Mesothelial cell of epicardium (in vitro differentiated cells): Measurements from ENCODE around the gene FBXW12. TPM values are rescaled to one million over a fixed set of nuclear protein-coding genes. Genes with fewer than 3 reads are reported as not detected.

Source experiments
- DNase-seq, 2 experiments: peaks; one replicate each; pipeline ENCODE4 v3.0.0; 2021; ENCODE audit warnings: low spot score in 2 of 2; ENCODE audit not compliant: unreplicated experiment in 2 of 2
- H3K27ac Mint-ChIP-seq: 2 replicates; pipeline ENCODE4 v1.8.0; 2021; ENCODE audit warnings: mixed read lengths
- H3K27me3 Mint-ChIP-seq: 2 replicates; pipeline ENCODE4 v1.8.0; 2021; ENCODE audit warnings: low read depth, mixed read lengths
- H3K36me3 Mint-ChIP-seq: 2 replicates; pipeline ENCODE4 v1.8.0; 2021; ENCODE audit warnings: mixed read lengths
- H3K4me1 Mint-ChIP-seq: 2 replicates; pipeline ENCODE4 v1.8.0; 2021; ENCODE audit warnings: mixed read lengths
- H3K4me3 Mint-ChIP-seq: 2 replicates; pipeline ENCODE4 v1.8.0; 2021; ENCODE audit warnings: mild to moderate bottlenecking, moderate library complexity, mixed read lengths
- H3K9me3 Mint-ChIP-seq: 2 replicates; pipeline ENCODE4 v1.8.0; 2021; ENCODE audit warnings: mixed read lengths
- total RNA-seq: library from RNA; stranded (reverse); gene quantifications from 3 replicates; pipeline ENCODE4 v1.2.1, GENCODE V29; 2021
- TF ChIP-seq, protein P1 (sequence below): fragments of 200-600 bp; sonication (generic); IDR thresholded peaks from one replicate; pipeline ENCODE4 v1.5.0; 2021; ENCODE audit warnings: antibody characterized with exemption; ENCODE audit not compliant: unreplicated experiment

FBXW12 gene
- total RNA-seq, 1 donor from 2014 or later: 0.47 TPM

GRCh38 chr3:48426401-48426909 is 54.4 kb downstream of the FBXW12 start:
- peak overlapping the region; percentile 62 for H3K27ac Mint-ChIP-seq
- H3K36me3 Mint-ChIP-seq: peaks cover 2% of the 10 kb centered on the region
- no peaks in the 10 kb centered on the region for H3K9me3 Mint-ChIP-seq
- TF ChIP-seq, protein P1, sequence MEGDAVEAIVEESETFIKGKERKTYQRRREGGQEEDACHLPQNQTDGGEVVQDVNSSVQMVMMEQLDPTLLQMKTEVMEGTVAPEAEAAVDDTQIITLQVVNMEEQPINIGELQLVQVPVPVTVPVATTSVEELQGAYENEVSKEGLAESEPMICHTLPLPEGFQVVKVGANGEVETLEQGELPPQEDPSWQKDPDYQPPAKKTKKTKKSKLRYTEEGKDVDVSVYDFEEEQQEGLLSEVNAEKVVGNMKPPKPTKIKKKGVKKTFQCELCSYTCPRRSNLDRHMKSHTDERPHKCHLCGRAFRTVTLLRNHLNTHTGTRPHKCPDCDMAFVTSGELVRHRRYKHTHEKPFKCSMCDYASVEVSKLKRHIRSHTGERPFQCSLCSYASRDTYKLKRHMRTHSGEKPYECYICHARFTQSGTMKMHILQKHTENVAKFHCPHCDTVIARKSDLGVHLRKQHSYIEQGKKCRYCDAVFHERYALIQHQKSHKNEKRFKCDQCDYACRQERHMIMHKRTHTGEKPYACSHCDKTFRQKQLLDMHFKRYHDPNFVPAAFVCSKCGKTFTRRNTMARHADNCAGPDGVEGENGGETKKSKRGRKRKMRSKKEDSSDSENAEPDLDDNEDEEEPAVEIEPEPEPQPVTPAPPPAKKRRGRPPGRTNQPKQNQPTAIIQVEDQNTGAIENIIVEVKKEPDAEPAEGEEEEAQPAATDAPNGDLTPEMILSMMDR: no peak
- H3K4me3 Mint-ChIP-seq: no peak overlapping the region
- peaks cover 52% of the 10 kb centered on the region for H3K4me1 Mint-ChIP-seq
- no peaks in the 10 kb centered on the region for H3K27me3 Mint-ChIP-seq
- DNase-seq: no peak

- no peaks in the 10 kb centered on the region for H3K27me3 Mint-ChIP-seq
- H3K9me3 Mint-ChIP-seq: no peaks in the 10 kb centered on the region
- H3K36me3 Mint-ChIP-seq: peaks cover 2% of the 10 kb centered on the region
- TF ChIP-seq, protein P1: no peak
- no peak for DNase-seq
- H3K4me3 Mint-ChIP-seq: peak overlapping the region; percentile 74
- H3K4me1 Mint-ChIP-seq: peaks cover 56% of the 10 kb centered on the region
- peak overlapping the region; percentile 77 for H3K27ac Mint-ChIP-seq
These were observed 55.1 kb downstream of the FBXW12 start for GRCh38 chr3:48426944-48427629.

- H3K36me3 Mint-ChIP-seq: peaks cover 2% of the 10 kb centered on the region
- H3K27me3 Mint-ChIP-seq: no peaks in the 10 kb centered on the region
- no peaks in the 10 kb centered on the region for H3K9me3 Mint-ChIP-seq
- DNase-seq: no peak
- peaks cover 58% of the 10 kb centered on the region for H3K4me1 Mint-ChIP-seq
- peak overlapping the region; percentile 74 for H3K4me3 Mint-ChIP-seq
- H3K27ac Mint-ChIP-seq: peak overlapping the region; percentile 77
- TF ChIP-seq, protein P1: no peak
These were observed 55.6 kb downstream of the FBXW12 start for GRCh38 chr3:48427630-48427962.

DNA sequence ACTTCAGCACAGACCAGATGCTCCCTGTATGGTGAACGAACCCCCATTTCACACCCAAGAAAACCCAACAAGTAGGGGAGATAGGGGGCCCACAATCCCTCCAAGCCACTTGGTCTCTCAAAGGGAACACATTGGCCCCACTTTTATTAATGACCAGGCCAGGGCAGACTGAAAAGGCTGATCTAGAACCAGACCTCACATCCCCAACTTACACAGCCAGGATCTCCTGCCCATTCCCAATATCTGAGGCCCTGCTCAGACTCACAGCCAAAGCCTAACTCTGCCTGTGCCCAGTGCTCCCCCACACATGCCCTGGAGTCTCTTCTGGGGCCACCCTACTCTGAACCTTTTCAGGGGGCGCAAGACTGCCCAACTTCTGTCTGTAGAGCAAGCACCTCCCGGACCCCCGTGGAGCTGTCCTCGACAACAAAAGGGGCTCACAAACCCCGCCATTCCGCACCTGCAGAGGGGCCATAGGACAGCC is 56.1 kb downstream of the FBXW12 start:
- Mint-ChIP-seq H3K27ac (peak overlapping the region; percentile 77), H3K4me3 (peak overlapping the region; percentile 74), H3K36me3 (peaks cover 2% of the 10 kb centered on the region), H3K27me3 (no peaks in the 10 kb centered on the region), H3K9me3 (no peaks in the 10 kb centered on the region), H3K4me1 (peaks cover 63% of the 10 kb centered on the region)
- TF ChIP-seq, protein P1: no peak
- no peak for DNase-seq

- Mint-ChIP-seq H3K27ac (peak overlapping the region; percentile 77), H3K27me3 (no peaks in the 10 kb centered on the region), H3K4me3 (peak overlapping the region; percentile 74), H3K4me1 (peaks cover 67% of the 10 kb centered on the region), H3K9me3 (no peaks in the 10 kb centered on the region), H3K36me3 (peaks cover 2% of the 10 kb centered on the region)
- peak in 1 of 2 experiments; percentile 76 for DNase-seq
- TF ChIP-seq, protein P1: no peak
These were observed 56.7 kb downstream of the FBXW12 start for GRCh38 chr3:48428572-48429316.
